ENCODE data around the gene RXFP4.

RXFP4 gene

GRCh38 chr1:155934936-155935590, 6.4 kb upstream of the RXFP4 start:
- peaks cover 35% of the 10 kb centered on the region for H3K4me1 Mint-ChIP-seq (ENCODE audit: low read depth)
- no peak overlapping the region for H3K4me3 Mint-ChIP-seq
- no peak overlapping the region for H3K27ac Mint-ChIP-seq
- no peak for DNase-seq (ENCODE audit: low spot score)
- H3K9me3 Mint-ChIP-seq = no peaks in the 10 kb centered on the region
- H3K36me3 Mint-ChIP-seq (ENCODE audit: low read depth) = peaks cover 20% of the 10 kb centered on the region
- no peaks in the 10 kb centered on the region for H3K27me3 Mint-ChIP-seq (ENCODE audit: low read depth)

- H3K27ac Mint-ChIP-seq = peak overlapping the region; percentile 26
- H3K9me3 Mint-ChIP-seq = no peaks in the 10 kb centered on the region
- no peak for DNase-seq (ENCODE audit: low spot score)
- peaks cover under 1% of the 10 kb centered on the region for H3K36me3 Mint-ChIP-seq (ENCODE audit: low read depth)
- no peak overlapping the region for H3K4me3 Mint-ChIP-seq
- H3K27me3 Mint-ChIP-seq (ENCODE audit: low read depth) = no peaks in the 10 kb centered on the region
- peaks cover 32% of the 10 kb centered on the region for H3K4me1 Mint-ChIP-seq (ENCODE audit: low read depth)
These were observed 3.2 kb upstream of the RXFP4 start for GRCh38 chr1:155938220-155938627.

- H3K4me1 Mint-ChIP-seq (ENCODE audit: low read depth) = peaks cover 38% of the 10 kb centered on the region
- H3K4me3 Mint-ChIP-seq = peak overlapping the region; percentile 60
These were observed 901 bp upstream of the RXFP4 start for GRCh38 chr1:155940482-155940992.

GRCh38 chr1:155941845-155942531, 550 bp downstream of the RXFP4 start:
- DNase-seq (ENCODE audit: low spot score) = no peak
- Mint-ChIP-seq H3K4me1 (ENCODE audit: low read depth) (peaks cover 50% of the 10 kb centered on the region), H3K36me3 (ENCODE audit: low read depth) (peaks cover 25% of the 10 kb centered on the region)

More at GRCh38 chr1:155940482-155940992, 901 bp upstream of the RXFP4 start:
- Mint-ChIP-seq H3K36me3 (ENCODE audit: low read depth) (peaks cover 14% of the 10 kb centered on the region), H3K9me3 (no peaks in the 10 kb centered on the region), H3K27me3 (ENCODE audit: low read depth) (no peaks in the 10 kb centered on the region), H3K27ac (peak overlapping the region; percentile 95)
- no peak for DNase-seq (ENCODE audit: low spot score)

GRCh38 chr1:155942578-155943141, 1.2 kb downstream of the RXFP4 start:
- no peak for DNase-seq (ENCODE audit: low spot score)
- Mint-ChIP-seq H3K36me3 (ENCODE audit: low read depth) (peaks cover 29% of the 10 kb centered on the region), H3K27me3 (ENCODE audit: low read depth) (no peaks in the 10 kb centered on the region), H3K9me3 (no peaks in the 10 kb centered on the region), H3K4me1 (ENCODE audit: low read depth) (peaks cover 52% of the 10 kb centered on the region), H3K4me3 (no peak overlapping the region), H3K27ac (peak overlapping the region; percentile 73)

More at GRCh38 chr1:155941845-155942531, 550 bp downstream of the RXFP4 start:
- Mint-ChIP-seq H3K27ac (peak overlapping the region; percentile 95), H3K9me3 (no peaks in the 10 kb centered on the region), H3K27me3 (ENCODE audit: low read depth) (no peaks in the 10 kb centered on the region), H3K4me3 (no peak overlapping the region)

GRCh38 chr1:155944444-155944799, 3.0 kb downstream of the RXFP4 start:
- H3K4me3 Mint-ChIP-seq = no peak overlapping the region
- DNase-seq (ENCODE audit: low spot score) = no peak
- H3K27me3 Mint-ChIP-seq (ENCODE audit: low read depth) = no peaks in the 10 kb centered on the region
- peaks cover 45% of the 10 kb centered on the region for H3K4me1 Mint-ChIP-seq (ENCODE audit: low read depth)
- H3K9me3 Mint-ChIP-seq = no peaks in the 10 kb centered on the region
- peaks cover 39% of the 10 kb centered on the region for H3K36me3 Mint-ChIP-seq (ENCODE audit: low read depth)
- peak overlapping the region; percentile 91 for H3K27ac Mint-ChIP-seq

GRCh38 chr1:155946633-155947219, 5.3 kb downstream of the RXFP4 start:
- no peak for DNase-seq (ENCODE audit: low spot score)
- Mint-ChIP-seq H3K4me1 (ENCODE audit: low read depth) (peaks cover 26% of the 10 kb centered on the region), H3K36me3 (ENCODE audit: low read depth) (peaks cover 54% of the 10 kb centered on the region), H3K4me3 (peak overlapping the region; percentile 77), H3K27ac (peak overlapping the region; percentile 93), H3K9me3 (no peaks in the 10 kb centered on the region), H3K27me3 (ENCODE audit: low read depth) (no peaks in the 10 kb centered on the region)

GRCh38 chr1:155947292-155947691, 5.9 kb downstream of the RXFP4 start:
- peaks cover 21% of the 10 kb centered on the region for H3K4me1 Mint-ChIP-seq (ENCODE audit: low read depth)
- H3K9me3 Mint-ChIP-seq = no peaks in the 10 kb centered on the region
- H3K27ac Mint-ChIP-seq = peak overlapping the region; percentile 93
- peak overlapping the region; percentile 77 for H3K4me3 Mint-ChIP-seq
- peaks cover 60% of the 10 kb centered on the region for H3K36me3 Mint-ChIP-seq (ENCODE audit: low read depth)
- no peaks in the 10 kb centered on the region for H3K27me3 Mint-ChIP-seq (ENCODE audit: low read depth)
- no peak for DNase-seq (ENCODE audit: low spot score)

GRCh38 chr1:155947741-155948140, 6.3 kb downstream of the RXFP4 start:
- Mint-ChIP-seq H3K36me3 (ENCODE audit: low read depth) (peaks cover 64% of the 10 kb centered on the region), H3K9me3 (no peaks in the 10 kb centered on the region), H3K27ac (peak overlapping the region; percentile 8), H3K4me3 (no peak overlapping the region), H3K4me1 (ENCODE audit: low read depth) (peaks cover 20% of the 10 kb centered on the region), H3K27me3 (ENCODE audit: low read depth) (no peaks in the 10 kb centered on the region)
- DNase-seq (ENCODE audit: low spot score) = no peak

GRCh38 chr1:155950829-155951228, 9.4 kb downstream of the RXFP4 start:
- no peaks in the 10 kb centered on the region for H3K9me3 Mint-ChIP-seq
- no peak overlapping the region for H3K27ac Mint-ChIP-seq
- H3K36me3 Mint-ChIP-seq (ENCODE audit: low read depth) = peaks cover 71% of the 10 kb centered on the region

GRCh38 chr1:155951753-155952504, 10.5 kb downstream of the RXFP4 start:
- H3K4me3 Mint-ChIP-seq = no peak overlapping the region
- DNase-seq (ENCODE audit: low spot score) = no peak
- peaks cover 61% of the 10 kb centered on the region for H3K36me3 Mint-ChIP-seq (ENCODE audit: low read depth)
- no peaks in the 10 kb centered on the region for H3K27me3 Mint-ChIP-seq (ENCODE audit: low read depth)
- H3K9me3 Mint-ChIP-seq = no peaks in the 10 kb centered on the region
- H3K27ac Mint-ChIP-seq = no peak overlapping the region
- H3K4me1 Mint-ChIP-seq (ENCODE audit: low read depth) = peaks cover 3% of the 10 kb centered on the region

More at GRCh38 chr1:155950829-155951228, 9.4 kb downstream of the RXFP4 start:
- no peak for DNase-seq (ENCODE audit: low spot score)
- Mint-ChIP-seq H3K4me1 (ENCODE audit: low read depth) (peaks cover 14% of the 10 kb centered on the region), H3K27me3 (ENCODE audit: low read depth) (no peaks in the 10 kb centered on the region), H3K4me3 (no peak overlapping the region)

- DNase-seq (ENCODE audit: low spot score) = no peak
- Mint-ChIP-seq H3K9me3 (no peaks in the 10 kb centered on the region), H3K27me3 (ENCODE audit: low read depth) (no peaks in the 10 kb centered on the region), H3K4me3 (no peak overlapping the region), H3K36me3 (ENCODE audit: low read depth) (peaks cover 61% of the 10 kb centered on the region), H3K27ac (no peak overlapping the region), H3K4me1 (ENCODE audit: low read depth) (no peaks in the 10 kb centered on the region)
These were observed 11.1 kb downstream of the RXFP4 start for GRCh38 chr1:155952505-155952890.

GRCh38 chr1:155954645-155955044, 13.2 kb downstream of the RXFP4 start:
- Mint-ChIP-seq H3K27ac (no peak overlapping the region), H3K9me3 (no peaks in the 10 kb centered on the region), H3K36me3 (ENCODE audit: low read depth) (peaks cover 64% of the 10 kb centered on the region), H3K4me3 (no peak overlapping the region), H3K27me3 (ENCODE audit: low read depth) (no peaks in the 10 kb centered on the region), H3K4me1 (ENCODE audit: low read depth) (no peaks in the 10 kb centered on the region)
- no peak for DNase-seq (ENCODE audit: low spot score)

Measured in T-helper 2 cell treated with Interferon-gamma antibody and Interleukin-4, amounts not matched to agents 5 μg/mL and 100 μg/mL, for 36 hours (primary cell).